Inferior parietal cortex (tissue), 1 donor: ENCODE results near the gene KCNB1.

Source experiments
- DNase-seq: peaks from one replicate; pipeline ENCODE4 v3.0.0-alpha.2; 2016; ENCODE audit errors: extremely low spot score

KCNB1 gene

GRCh38 chr20:49388744-49389143 is 93.7 kb downstream of the KCNB1 start:
- DNase-seq = no peak

- no peak for DNase-seq
These were observed 94.9 kb downstream of the KCNB1 start for GRCh38 chr20:49387581-49387939.

GRCh38 chr20:49386848-49387580 is 95.5 kb downstream of the KCNB1 start:
- DNase-seq = no peak

- peak; percentile 62 for DNase-seq
These were observed 97.0 kb downstream of the KCNB1 start for GRCh38 chr20:49385465-49385864.

- peak; percentile 83 for DNase-seq
These were observed 97.7 kb downstream of the KCNB1 start for GRCh38 chr20:49384437-49385434.

- DNase-seq = peak; percentile 68
These were observed 100.6 kb downstream of the KCNB1 start for GRCh38 chr20:49381558-49382493.

GRCh38 chr20:49380337-49380780 is 102.1 kb downstream of the KCNB1 start:
- DNase-seq = no peak

- DNase-seq = no peak
These were observed 103.1 kb downstream of the KCNB1 start for GRCh38 chr20:49379338-49379737.

- no peak for DNase-seq
These were observed 105.1 kb downstream of the KCNB1 start for GRCh38 chr20:49377326-49377725.

GRCh38 chr20:49375170-49375569 is 107.3 kb downstream of the KCNB1 start:
- DNase-seq = no peak

GRCh38 chr20:49372095-49372734 is 110.3 kb downstream of the KCNB1 start:
- DNase-seq = no peak

- DNase-seq = no peak
These were observed 113.9 kb downstream of the KCNB1 start for GRCh38 chr20:49368596-49368995.

GRCh38 chr20:49367113-49367512 is 115.4 kb downstream of the KCNB1 start:
- DNase-seq = no peak

- DNase-seq = no peak
These were observed 115.8 kb downstream of the KCNB1 start for GRCh38 chr20:49366687-49367086.

- no peak for DNase-seq
These were observed 120.4 kb downstream of the KCNB1 start for GRCh38 chr20:49361862-49362660.

GRCh38 chr20:49360242-49360968 is 122.1 kb downstream of the KCNB1 start:
- DNase-seq = no peak

- DNase-seq = no peak
These were observed 125.8 kb downstream of the KCNB1 start for GRCh38 chr20:49356676-49357075.

GRCh38 chr20:49354673-49355072 is 127.8 kb downstream of the KCNB1 start:
- DNase-seq = no peak

GRCh38 chr20:49353348-49353747 is 129.1 kb downstream of the KCNB1 start:
- no peak for DNase-seq

GRCh38 chr20:49352751-49353150 is 129.7 kb downstream of the KCNB1 start:
- no peak for DNase-seq
